ENCODE data around the gene IL3.

IL3 gene

GRCh38 chr5:132057498-132058255, 2.8 kb upstream of the IL3 start:
- DNase-seq = no peak

DNA sequence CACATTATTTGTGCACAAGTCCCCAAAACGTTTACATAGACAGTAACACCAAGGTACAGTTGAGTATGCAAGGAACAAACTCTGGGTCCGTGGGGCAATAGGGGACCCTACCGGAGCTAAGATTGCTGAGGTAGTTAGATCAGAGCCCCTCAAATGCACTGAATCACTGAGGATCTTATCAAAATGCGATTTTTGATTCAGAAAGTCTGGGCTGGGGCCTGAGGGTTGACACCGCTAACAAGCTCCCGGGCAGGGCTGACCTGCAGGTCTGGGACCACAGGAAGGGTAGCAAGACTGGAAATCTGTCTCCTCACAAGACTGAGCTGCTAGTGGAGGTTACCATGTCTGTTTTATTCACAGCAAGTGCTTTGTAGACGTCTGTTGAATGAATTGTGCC, 1.8 kb upstream of the IL3 start:
- DNase-seq = no peak

- no peak for DNase-seq
Observed at GRCh38 chr5:132059043-132059695, 1.3 kb upstream of the IL3 start.

DNA sequence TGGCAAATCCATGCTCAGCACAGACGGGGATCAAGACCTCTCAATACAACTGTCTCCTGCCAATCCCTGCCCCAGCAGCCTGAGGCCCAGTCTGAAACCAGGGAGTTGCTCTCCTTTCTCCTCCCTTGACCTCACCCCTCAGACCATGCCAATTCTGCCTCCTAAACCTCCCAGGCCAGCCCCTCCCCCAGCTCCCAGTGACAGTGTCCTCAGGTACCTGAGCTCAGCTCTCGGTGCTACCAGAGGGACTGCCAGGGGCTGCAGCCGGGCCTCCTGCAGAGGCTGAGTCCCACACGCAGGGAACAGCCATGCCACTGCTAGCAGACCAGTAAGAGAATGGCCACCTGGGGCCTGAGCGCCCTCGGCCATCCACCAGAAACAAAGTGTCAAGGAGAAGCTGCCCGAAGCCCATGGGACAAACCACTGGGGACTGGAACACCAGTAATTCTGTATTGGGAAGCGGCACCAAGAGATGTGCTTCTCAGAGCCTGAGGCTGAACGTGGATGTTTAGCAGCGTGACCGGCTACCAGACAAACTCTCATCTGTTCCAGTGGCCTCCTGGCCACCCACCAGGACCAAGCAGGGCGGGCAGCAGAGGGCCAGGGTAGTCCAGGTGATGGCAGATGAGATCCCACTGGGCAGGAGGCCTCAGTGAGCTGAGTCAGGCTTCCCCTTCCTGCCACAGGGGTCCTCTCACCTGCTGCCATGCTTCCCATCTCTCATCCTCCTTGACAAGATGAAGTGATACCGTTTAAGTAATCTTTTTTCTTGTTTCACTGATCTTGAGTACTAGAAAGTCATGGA, 557 bp upstream of the IL3 start:
- no peak for DNase-seq

DNA sequence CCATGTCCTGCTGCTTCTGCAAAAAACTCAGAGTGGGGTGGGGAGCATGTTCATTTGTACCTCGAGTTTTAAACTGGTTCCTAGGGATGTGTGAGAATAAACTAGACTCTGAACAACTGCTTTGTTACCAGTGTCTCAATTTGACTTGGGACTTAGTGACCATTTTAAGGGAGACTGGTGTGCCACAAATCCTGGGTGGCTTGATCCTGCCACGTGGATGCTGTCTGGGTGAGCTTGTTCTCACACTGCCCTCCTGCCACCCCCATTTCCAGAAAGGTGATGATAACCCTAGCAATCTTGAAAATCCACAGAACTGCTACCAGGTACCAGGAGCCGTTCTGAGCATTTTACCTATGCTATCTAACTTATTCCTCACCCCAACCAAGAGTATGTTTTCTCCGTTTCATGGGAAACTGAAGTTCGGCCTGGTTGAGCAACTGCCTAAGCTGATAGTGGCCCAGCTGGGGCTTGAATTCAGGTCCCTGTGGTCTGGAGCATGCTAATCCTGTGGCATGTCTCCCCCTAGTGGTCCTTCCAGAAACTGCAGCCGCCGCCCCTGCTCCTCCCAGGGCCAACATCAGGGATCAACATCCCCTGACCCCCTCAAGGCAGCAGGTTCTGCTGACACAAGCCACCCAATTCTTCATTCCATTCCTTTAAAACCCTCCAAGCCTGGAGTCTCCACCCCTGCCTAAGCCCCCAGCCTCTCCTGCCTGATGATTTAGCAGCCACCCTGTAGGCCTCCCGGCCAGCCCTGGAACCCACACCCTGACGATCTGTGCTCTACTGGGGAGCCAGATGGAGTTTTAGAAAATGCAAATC, 2.8 kb downstream of the IL3 start:
- DNase-seq = peak; percentile 8

- DNase-seq = no peak
Observed at GRCh38 chr5:132064140-132064539, 3.7 kb downstream of the IL3 start.

DNA sequence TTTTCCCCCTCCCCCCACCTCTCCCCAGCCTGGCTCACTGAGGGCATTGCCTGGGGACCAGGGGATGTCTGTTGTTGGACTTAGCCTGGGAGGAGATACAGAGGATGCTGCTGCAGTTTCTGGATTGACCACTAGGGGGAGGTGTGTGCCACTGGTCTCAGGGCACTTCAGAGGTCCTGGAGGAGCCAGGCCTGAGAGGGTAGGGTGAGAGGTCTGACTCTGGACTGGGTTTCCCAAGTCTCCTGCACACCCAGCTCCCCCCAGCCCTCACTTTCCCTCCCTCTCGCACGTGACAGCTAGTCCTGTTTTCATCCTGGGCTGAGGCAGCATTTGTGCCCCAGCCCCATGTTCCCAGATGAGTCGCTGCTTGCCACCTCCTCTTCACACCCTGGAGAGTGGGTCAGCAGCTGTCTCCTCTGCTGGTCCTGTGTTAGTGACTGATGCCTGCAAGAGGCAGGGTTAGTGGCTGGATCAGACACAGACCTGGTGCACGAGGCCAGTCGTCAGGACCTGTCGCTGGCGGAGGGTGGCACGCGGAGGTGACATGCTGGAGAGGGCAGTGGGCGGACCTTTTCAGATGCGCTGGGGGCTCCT, 4.4 kb downstream of the IL3 start:
- peak; percentile 42 for DNase-seq

- DNase-seq = peak; percentile 83
Observed at GRCh38 chr5:132065351-132065937, 5.0 kb downstream of the IL3 start.

- no peak for DNase-seq
Observed at GRCh38 chr5:132065951-132066701, 5.7 kb downstream of the IL3 start.

DNA sequence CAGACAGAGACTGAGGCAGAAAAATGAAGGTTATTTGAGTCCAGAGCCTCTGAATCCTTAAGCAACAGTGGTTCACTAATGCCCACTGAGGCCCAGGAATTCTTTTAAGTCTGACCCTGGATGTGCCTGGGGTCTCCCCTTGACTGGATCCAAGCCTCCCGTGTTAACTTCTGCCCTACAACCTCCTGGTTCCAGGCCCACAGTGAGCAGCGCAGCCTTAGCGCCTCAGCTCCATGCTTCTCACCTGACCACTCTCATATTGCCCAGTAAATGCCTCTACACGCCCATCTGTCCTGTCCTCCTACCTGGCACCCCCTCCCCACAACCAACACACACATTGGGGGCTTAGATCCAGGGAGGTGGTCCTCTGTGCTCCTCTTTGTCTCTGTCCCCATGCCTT, 6.4 kb downstream of the IL3 start:
- no peak for DNase-seq

DNA sequence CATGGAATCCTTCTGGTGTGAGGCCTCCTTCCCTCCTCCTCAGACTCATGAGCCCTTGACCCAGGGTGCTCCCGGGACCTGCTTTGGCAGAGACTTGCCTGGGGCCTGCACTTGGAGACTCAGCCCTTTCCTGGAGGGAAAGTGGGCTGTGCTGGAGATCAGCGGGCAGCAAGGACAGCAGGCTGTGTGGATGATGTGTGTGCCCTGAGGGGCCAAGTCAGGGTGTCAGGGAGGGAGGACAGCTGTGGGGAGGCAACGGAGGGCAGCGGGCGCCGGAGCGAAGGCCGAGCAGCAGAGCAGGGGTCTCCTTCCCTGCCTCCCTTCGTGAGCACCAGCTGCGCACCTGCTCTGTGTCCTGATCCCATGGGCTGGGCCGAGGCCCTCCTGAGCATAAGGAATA, 7.0 kb downstream of the IL3 start:
- no peak for DNase-seq

DNA sequence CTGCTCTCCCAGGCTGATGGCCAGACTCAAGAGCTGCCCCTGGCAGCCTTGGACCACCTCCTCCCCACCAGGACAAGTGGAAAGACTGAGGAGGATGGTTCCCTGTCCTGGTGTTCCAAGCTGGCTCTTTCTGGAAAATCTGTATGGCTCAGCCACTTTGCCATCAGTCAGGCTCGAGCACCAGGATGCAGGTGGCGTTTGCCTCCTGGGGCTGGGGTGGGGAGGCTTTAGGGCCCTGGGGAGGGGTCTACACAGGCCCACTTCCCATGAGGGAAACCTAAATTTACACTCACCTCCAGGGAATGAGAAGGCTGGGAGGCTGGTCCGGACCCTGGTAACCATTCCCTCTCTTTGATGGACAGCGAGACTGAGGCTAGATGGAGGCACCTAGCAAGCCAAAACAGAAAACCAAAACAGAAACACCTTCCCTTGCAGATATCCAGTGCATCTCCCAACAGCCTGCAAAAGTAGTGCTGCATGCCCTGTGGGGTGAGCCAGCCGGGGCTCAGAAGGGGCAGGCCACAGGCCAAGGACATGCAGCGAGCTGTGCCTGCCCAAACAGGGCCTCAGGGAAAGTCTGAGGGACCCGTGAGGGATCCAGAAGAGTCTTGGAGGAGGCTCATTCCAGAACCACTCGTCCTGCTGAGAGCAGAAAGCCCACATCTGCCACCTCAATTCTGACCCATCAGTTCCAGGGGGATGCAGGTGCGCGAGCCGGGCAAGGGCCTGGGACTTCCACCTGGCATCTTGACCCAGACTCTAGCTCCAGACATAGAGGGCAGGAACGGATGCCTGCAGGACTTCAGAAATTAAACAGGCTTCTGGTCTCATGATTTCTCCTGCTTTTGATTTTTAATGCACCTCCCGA, 7.7 kb downstream of the IL3 start:
- DNase-seq = no peak

GRCh38 chr5:132069561-132069960, 9.1 kb downstream of the IL3 start:
- DNase-seq = no peak

DNA sequence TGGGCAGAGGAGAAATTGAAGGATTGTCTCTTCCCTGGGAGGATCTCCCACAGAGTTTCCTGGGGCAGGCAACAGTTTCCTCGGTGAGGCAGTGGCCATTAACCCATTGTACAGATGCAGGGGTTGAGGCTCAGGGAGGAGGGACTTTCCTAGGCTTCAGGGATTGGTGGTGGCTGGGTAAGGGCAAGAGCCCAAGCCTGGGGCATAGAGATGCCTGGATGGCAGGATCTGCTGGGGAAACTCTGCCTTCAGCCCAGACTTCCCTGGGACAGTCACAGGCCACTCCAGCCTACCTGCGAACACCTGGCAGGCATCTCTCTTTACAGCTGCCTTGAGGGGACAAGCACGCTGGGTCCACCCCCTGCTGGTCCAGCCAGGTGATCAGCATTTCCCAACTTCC, 9.5 kb downstream of the IL3 start:
- DNase-seq = no peak

- DNase-seq = no peak
Observed at GRCh38 chr5:132070460-132071337, 10.2 kb downstream of the IL3 start.

DNA sequence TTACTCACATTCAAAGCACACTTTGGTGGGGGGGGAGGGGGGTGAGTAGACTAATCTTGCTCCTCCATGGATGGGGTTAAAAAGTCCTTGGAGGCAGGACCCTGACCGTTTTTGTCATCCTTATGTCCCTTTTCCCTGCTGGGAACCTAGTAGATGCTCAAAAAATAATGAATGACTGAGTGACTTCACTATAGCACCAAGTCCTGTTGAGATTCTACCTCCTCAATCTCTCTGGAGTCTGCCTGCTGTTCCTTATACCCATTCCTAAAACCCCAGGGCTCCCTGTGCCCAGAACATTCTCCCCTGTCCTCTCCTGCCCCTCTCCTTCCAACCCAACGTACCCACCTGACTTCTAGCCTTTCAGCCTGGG, 10.9 kb downstream of the IL3 start:
- no peak for DNase-seq

- no peak for DNase-seq
Observed at GRCh38 chr5:132072070-132072469, 11.6 kb downstream of the IL3 start.

- DNase-seq = no peak
Observed at GRCh38 chr5:132072528-132072927, 12.1 kb downstream of the IL3 start.

- DNase-seq = no peak
Observed at GRCh38 chr5:132073231-132074013, 13.0 kb downstream of the IL3 start, which contains the start of gene CSF2. CSF2 (plus strand) TSS chr5:132073789; CDS start chr5:132073824, 35 bp downstream.
